Measurements from ENCODE around the gene AFDN.
"Not testable (repeated sequence)": the region's sequence is repeated elsewhere in the genome, so short reads cannot be mapped to it uniquely, and the experiment has no call there.

The AFDN gene

DNA sequence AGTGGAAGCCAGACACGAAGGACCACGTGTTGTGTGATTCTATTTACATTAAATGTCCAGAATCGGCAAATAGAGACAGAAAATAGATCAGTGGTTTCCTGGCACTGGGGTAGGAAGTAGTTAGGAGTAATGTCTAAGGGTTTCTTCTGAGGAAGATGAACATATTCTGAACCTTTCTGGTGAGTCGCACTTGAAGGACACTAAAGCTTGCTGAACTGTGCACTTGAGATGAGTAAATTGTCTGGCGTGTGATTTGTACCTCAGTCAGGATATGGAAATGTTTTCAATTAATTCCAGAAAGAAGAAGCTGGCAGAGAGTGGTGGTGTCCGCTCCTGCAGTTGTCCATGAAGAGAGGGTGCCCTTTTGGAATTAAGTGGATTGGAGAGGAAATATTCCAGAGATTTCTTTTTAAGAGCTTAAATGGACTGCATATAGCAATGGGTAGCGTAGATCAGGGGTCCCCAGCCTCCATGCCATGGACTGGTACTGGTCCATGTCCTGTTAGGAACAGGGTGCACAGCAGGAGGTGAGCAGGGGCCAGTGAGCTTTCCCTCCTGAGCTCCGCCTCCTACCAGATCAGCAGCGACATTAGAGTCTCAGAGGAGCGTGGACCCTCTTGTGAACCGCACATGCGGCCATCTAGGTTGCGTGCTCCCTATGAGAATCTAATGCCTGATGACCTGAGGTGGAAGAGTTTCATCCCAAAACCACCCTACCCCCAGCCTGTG lies 158.3 kb downstream of the AFDN start:
- DNase-seq = no peak

DNA sequence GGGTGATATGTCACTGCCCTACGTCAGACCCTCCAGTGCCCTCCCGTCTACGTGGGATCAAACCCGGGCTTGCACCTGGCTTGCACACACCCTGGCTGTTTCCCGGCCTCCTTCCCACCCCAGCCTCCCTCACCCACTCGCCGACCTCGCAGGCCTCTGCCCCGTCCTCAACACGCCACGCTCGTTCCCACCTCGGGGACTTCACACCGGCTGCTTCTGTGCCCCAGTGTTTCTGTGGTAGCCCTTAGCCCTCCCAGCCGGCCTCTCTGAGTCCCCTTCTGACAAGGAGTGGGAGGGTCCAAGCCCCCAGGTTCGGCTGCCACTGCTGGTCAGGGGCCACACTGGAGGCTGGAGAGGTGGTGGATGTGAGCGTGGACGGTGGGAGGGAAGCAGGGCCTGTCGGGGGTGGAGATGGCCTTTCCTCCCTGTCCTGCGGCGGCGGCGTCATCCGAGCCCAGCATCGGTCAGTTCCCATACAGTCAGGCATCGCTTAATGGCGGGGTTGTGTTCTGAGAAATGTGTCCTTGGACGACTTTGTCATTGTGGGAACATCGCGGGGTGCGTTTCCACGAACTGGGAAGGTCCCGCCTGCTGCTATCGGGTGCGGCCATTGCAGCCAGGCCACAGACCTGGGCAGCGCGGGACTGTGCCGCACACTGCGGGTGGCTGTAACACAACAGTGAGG lies 159.3 kb downstream of the AFDN start:
- DNase-seq = no peak

GRCh38 chr6:167987396-167988153 lies 160.9 kb downstream of the AFDN start:
- DNase-seq = no peak

GRCh38 chr6:167988154-167988495 lies 161.4 kb downstream of the AFDN start:
- DNase-seq = no peak

DNA sequence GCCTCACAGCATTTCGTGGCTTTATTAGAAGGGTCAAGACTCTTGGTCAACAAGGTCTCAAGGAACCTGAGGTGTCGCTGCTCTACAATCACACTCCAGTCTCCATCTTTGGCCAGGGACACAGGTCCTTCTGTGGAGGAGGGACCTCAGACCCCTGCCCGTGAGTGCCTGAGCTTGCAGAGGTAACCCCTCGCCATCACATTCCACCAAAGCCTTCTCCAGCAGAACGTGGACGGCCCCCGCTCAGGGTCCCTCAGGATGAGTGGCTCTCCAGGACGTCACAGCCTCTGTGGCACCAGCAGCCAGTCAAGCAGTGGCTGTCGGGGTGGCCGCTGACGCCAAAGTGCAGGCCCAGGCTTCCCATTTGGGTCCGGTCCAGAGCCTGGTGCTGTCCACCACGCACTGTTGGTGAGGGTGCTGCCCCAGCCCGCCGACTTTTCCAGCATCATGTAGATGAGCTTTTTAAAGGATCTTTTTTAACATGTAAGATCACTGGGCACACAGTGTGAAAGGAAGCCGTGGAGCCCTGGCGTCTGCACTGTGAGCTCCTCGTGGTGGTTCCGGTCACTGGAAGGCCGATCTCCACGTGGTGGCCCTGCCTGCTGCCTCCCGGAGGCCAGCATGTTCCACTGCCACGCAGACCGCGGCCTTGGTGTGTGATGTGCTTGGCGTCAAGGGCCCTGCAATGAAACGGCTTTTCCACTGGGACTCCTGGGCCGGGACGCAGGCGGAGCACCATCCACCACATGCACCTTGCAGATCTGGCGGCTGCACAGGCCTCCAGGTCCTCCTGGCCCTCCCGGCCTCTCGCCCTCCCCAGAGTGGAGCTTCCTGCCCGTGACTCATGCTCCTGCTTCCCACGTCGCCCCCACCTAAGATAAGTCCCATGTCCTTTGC lies 162.5 kb downstream of the AFDN start:
- no peak for DNase-seq

DNA sequence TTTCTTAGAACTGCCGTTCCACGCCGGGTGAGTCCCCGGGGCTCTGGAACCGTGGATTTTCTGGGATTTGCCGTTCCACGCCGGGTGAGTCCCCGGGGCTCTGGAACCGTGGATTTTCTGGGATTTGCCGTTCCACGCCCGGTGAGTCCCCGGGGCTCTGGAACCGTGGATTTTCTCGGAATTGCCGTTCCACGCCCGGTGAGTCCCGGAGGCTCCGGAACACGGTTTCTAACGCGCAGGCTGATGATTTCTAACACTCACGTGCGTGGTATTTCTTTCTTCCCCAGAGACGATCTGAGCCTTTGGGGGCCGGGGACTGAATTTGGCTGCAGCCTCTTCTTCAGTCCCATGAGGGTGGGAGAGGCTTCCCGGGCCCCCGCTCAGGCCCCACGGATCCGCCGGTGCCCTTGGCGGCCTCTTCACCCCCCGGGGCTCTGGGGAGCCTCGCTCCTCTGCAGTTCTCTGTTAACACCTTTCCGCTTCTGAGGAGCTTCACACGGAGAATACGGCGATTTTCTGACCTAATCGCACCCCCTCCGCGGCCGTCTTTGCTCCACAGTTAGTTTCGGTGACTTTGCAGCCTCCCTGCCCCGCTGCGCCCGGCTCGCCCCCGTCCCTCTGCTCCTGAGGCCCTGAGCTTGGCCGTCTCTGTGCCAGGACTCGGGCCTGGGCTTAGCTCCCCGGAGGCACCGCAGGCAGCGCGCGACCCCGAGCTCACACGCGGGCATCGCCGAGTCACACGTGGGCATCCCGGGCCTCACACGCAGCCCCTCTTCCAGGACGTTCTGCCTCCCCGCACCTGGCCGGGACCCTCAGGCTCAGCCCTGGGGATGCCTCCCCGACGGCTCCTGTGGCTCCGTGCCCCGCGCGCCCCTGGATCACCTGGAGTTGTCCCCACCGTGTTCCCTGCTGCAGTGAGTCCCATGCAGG lies 163.6 kb downstream of the AFDN start:
- DNase-seq = no peak

GRCh38 chr6:167993169-167993568 lies 166.5 kb downstream of the AFDN start:
- no peak for DNase-seq

- no peak for DNase-seq
These were observed 167.1 kb downstream of the AFDN start for GRCh38 chr6:167993831-167994230.

GRCh38 chr6:167995302-167995701 lies 168.6 kb downstream of the AFDN start:
- no peak for DNase-seq

GRCh38 chr6:167995731-167996151 lies 169.0 kb downstream of the AFDN start:
- DNase-seq = no peak

GRCh38 chr6:167996424-167997199 lies 169.9 kb downstream of the AFDN start:
- DNase-seq = no peak

- DNase-seq = no peak
These were observed 170.9 kb downstream of the AFDN start, which contains the start of gene KIF25 for GRCh38 chr6:167997642-167998041. Gene KIF25, plus strand, starts transcription at chr6:167997671. Its CDS starts 31,915 bp downstream, at chr6:168029586.

DNA sequence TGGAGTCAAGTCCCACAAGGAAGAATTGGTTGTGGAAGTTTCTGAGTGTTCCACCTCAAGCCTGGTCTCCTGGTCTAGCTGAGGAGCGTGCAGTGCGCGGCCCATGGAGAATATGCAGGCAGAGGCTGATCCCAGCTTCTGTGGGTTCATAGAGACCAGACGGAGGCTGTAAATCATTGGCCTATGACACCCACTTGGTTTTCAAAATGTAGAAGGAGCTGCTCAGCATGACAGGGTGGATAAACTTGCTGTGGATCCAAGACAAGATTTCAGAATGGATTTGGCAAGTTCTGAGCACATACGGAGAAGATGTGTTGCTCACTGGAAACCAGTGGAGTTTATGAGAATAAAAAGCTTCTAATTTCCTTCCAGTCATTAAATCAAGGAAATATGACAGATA lies 171.5 kb downstream of the AFDN start:
- no peak for DNase-seq

GRCh38 chr6:168000198-168001028 lies 173.7 kb downstream of the AFDN start:
- no peak for DNase-seq

GRCh38 chr6:168001029-168001332 lies 174.3 kb downstream of the AFDN start:
- no peak for DNase-seq

DNA sequence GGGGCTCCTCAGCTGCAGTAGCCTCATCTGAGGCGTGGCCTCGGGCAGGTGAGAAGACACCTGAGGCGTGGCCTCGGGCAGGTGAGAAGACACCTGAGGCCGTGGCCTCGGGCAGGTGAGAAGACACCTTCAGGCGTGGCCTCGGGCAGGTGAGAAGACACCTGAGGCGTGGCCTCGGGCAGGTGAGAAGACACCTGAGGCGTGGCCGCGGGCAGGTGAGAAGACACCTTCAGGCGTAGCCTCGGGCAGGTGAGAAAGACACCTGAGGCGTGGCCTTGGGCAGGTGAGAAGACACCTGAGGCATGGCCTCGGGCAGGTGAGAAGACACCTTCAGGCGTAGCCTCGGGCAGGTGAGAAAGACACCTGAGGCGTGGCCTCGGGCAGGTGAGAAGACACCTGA lies 174.8 kb downstream of the AFDN start:
- not testable (repeated sequence) for DNase-seq

DNA sequence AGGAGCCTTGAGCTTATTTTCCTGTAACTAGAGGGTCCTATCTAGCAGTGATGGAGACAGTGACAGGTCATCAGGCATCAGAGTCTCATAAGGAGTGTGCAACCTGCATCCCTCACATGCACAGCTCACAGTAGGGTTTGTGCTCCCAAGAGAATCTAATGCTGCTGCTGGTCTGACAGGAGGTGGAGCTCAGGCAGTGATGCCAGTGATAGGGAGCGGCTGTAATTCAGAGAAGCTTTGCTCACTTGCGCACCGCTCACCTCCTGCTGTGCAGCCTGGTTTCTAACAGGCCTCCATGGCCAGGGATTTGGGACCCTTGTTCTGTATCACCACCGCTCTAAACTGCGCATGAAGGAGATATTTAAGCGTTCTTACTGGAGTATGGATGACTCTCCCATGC lies 176.1 kb downstream of the AFDN start:
- no peak for DNase-seq

DNA sequence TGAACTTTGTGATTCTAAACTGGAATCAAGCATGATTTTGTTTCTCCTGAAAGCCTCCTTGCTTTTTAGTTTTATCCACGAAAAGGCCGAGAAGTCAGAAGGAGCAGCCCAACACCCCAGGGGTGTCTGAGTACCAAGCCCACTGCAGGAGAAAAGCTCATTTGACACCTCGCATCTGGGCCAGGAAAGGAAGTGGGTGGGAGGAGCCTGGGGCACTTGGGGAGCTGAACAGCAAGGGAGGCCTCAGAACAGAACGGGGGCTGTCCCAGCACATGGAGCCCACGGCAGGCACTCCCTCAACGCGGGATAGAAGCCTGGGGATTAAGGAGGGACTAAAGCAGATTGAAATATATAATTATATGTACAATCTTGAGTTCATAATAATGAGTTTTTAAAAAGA lies 177.3 kb downstream of the AFDN start:
- DNase-seq = no peak

- DNase-seq = no peak
These were observed 178.2 kb downstream of the AFDN start for GRCh38 chr6:168004945-168005344.

GRCh38 chr6:168005796-168006195 lies 179.1 kb downstream of the AFDN start:
- DNase-seq = no peak
